ENCODE results near the gene JARID2. TPM values are rescaled to one million over a fixed set of nuclear protein-coding genes. Genes with fewer than 3 reads are reported as not detected.

JARID2 gene
- total RNA-seq, 2 donors from 2014 or later, result 3.6 to 4.6 TPM

DNA sequence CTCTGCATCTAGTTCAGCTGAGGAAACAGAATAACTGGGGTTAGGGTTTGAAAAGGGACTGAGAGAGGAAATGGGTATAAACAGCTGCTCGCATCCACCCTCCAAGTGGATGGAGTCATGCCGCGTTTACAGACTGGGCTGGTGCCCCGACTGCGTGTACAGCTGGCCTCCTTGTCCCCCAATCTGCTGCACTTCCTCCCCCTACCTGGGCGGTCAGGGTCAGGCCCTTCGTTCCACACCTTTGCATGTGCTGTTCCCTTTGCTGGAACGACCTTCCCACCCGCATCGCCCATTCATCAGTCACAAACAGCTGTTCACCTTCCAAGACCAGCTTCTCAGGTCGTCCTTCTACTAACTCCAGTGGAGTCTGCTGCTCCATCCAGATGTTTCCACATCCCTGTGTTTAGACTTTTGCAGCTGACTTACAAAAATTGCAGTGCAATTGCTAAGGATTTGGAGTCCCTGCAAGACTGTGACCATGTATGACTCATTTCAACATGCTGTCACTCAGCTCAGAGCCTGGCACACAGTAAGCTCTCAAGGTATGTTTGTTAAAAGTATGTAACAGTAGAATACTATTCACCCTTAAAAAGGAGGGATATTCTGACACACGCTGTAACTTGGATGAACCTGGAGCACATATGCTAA is 287.6 kb downstream of the JARID2 start:
- 90 to 96% methylated on average over 12 of the region's 12 CpGs for WGBS, 2 donors
- TF ChIP-seq, protein P1, sequence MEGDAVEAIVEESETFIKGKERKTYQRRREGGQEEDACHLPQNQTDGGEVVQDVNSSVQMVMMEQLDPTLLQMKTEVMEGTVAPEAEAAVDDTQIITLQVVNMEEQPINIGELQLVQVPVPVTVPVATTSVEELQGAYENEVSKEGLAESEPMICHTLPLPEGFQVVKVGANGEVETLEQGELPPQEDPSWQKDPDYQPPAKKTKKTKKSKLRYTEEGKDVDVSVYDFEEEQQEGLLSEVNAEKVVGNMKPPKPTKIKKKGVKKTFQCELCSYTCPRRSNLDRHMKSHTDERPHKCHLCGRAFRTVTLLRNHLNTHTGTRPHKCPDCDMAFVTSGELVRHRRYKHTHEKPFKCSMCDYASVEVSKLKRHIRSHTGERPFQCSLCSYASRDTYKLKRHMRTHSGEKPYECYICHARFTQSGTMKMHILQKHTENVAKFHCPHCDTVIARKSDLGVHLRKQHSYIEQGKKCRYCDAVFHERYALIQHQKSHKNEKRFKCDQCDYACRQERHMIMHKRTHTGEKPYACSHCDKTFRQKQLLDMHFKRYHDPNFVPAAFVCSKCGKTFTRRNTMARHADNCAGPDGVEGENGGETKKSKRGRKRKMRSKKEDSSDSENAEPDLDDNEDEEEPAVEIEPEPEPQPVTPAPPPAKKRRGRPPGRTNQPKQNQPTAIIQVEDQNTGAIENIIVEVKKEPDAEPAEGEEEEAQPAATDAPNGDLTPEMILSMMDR (IDR thresholded peaks at IDR 0.05), result no peak
- no peak for TF ChIP-seq POLR2A (IDR thresholded peaks at IDR 0.05)
- ATAC-seq (no peak), DNase-seq (no peak)
- H3K36me3 ChIP-seq (replicated peaks in 1 of 2; ENCODE audit: insufficient read depth in 1 of 2, low read depth in 2 of 2), result peaks cover 0 to 6% of the 10 kb centered on the region in 2 donors
- H3K4me3 ChIP-seq, result no peak overlapping the region
- intact Hi-C loops (cut with DNase I), result no loop called here
- H3K4me1 ChIP-seq, result peaks cover 7% of the 10 kb centered on the region
- H3K9me3 ChIP-seq, result no peaks in the 10 kb centered on the region
- H3K27me3 ChIP-seq, result no peaks in the 10 kb centered on the region
- no peak overlapping the region for H3K27ac ChIP-seq

DNA sequence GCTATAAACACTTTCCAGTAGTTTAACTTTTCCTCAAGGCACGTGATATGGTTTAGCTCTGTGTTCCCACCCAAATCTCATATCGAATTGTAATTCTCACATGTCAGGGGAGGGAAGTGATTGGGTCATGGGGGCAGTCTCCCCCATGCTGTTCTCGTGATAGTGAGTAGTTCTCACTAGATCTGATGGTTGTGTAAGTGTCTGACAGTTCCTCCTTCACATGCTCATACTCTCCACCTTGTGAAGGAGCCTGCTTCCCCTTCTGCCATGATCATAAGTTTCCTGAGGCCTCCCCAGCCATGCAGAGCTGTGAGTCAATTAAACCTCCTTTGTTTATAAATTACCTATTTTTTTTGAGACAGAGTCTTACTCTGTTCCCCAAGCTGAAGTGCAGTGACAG is 289.1 kb downstream of the JARID2 start:
- ATAC-seq, result no peak
- H3K4me3 ChIP-seq, result no peak overlapping the region
- peaks cover 0 to 6% of the 10 kb centered on the region in 2 donors for H3K36me3 ChIP-seq (replicated peaks in 1 of 2; ENCODE audit: insufficient read depth in 1 of 2, low read depth in 2 of 2)
- H3K9me3 ChIP-seq, result no peaks in the 10 kb centered on the region
- intact Hi-C loops (cut with DNase I), result no loop called here
- DNase-seq, result peak in 1 of 4 donors; percentile 23
- H3K4me1 ChIP-seq, result peaks cover 7% of the 10 kb centered on the region
- WGBS, 2 donors, result 79 to 88% methylated on average over 3 of the region's 3 CpGs
- H3K27ac ChIP-seq, result no peak overlapping the region
- H3K27me3 ChIP-seq, result no peaks in the 10 kb centered on the region
- no peak for TF ChIP-seq POLR2A (IDR thresholded peaks at IDR 0.05)
- TF ChIP-seq, protein P1 (IDR thresholded peaks at IDR 0.05), result no peak

GRCh38 chr6:15535495-15536197 is 289.8 kb downstream of the JARID2 start:
- no peak overlapping the region for H3K4me3 ChIP-seq
- no peak overlapping the region for H3K27ac ChIP-seq
- no peak for ATAC-seq
- intact Hi-C loops (cut with DNase I), result no loop called here
- peaks cover 0 to 4% of the 10 kb centered on the region in 2 donors for H3K36me3 ChIP-seq (replicated peaks in 1 of 2; ENCODE audit: insufficient read depth in 1 of 2, low read depth in 2 of 2)
- WGBS, 2 donors, result 90 to 100% methylated on average over 3 of the region's 3 CpGs
- DNase-seq, result no peak
- TF ChIP-seq, protein P1 (IDR thresholded peaks at IDR 0.05), result no peak
- no peak for TF ChIP-seq POLR2A (IDR thresholded peaks at IDR 0.05)
- H3K9me3 ChIP-seq, result no peaks in the 10 kb centered on the region
- no peaks in the 10 kb centered on the region for H3K27me3 ChIP-seq
- peaks cover 7% of the 10 kb centered on the region for H3K4me1 ChIP-seq

- Histone ChIP-seq H3K4me1 (peaks cover 7% of the 10 kb centered on the region), H3K36me3 (replicated peaks in 1 of 2; ENCODE audit: insufficient read depth in 1 of 2, low read depth in 2 of 2) (peaks cover 0 to 2% of the 10 kb centered on the region in 2 donors), H3K9me3 (no peaks in the 10 kb centered on the region), H3K4me3 (no peak overlapping the region), H3K27me3 (no peaks in the 10 kb centered on the region), H3K27ac (no peak overlapping the region)
- no peak for DNase-seq
- ATAC-seq, result no peak
- 83 to 93% methylated on average over 2 to 4 of the region's 4 CpGs for WGBS, 2 donors
- TF ChIP-seq POLR2A (IDR thresholded peaks at IDR 0.05), result no peak
- TF ChIP-seq, protein P1 (IDR thresholded peaks at IDR 0.05), result no peak
- intact Hi-C loops (cut with DNase I), result no loop called here
These were observed 290.5 kb downstream of the JARID2 start for GRCh38 chr6:15536198-15536955.
